Measurements from ENCODE around the gene SMG6. TPM values are rescaled to one million over a fixed set of nuclear protein-coding genes. Genes with fewer than 3 reads are reported as not detected.
A peak's percentile ranks its signal among the peaks of the same experiment; 100 is the strongest.

The SMG6 gene
- total RNA-seq, 1 donor: 42.7 TPM

DNA sequence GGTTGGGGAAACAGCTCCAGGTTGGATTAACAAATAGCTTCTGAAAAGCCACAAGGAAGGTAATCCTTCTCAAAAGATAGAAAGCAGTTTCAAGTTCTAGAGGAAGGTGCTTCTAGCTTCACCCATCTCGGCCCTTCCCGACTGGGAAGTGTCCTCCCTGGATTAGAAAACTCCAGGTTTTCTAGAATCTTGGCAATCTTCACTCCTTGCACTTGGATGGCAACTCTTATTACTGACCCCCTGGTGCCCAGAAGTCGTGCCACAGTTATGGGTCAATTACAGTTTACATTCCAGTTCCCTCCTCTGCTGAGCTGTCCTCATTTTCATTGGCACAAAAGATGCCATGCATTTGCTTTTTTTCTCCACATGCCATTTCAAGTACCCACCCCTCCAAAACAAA lies 65.6 kb downstream of the SMG6 start:
- Histone ChIP-seq H2AFZ (ENCODE audit: low read length) (no peak overlapping the region), H3K4me1 (ENCODE audit: insufficient read depth, low read length) (peaks cover 81% of the 10 kb centered on the region), H4K20me1 (ENCODE audit: insufficient read depth, low read length) (no peaks in the 10 kb centered on the region), H3K4me3 (ENCODE audit: insufficient read depth, low read length) (peak overlapping the region; percentile 4), H3K9me3 (ENCODE audit: low read depth, low read length) (no peaks in the 10 kb centered on the region), H3K36me3 (ENCODE audit: insufficient read depth, low read length) (peaks cover 10% of the 10 kb centered on the region), H3K27me3 (ENCODE audit: insufficient read depth, low read length) (no peaks in the 10 kb centered on the region), H3K79me2 (ENCODE audit: insufficient read depth, low read length) (no peaks in the 10 kb centered on the region), H3K27ac (ENCODE audit: low read depth, low read length) (peak overlapping the region; percentile 99), H3K4me2 (ENCODE audit: insufficient read depth, low read length) (peak overlapping the region; percentile 57)
- peak; percentile 41 for DNase-seq (ENCODE audit: insufficient read length, low spot score, missing footprints)
- TF ChIP-seq, protein P1, sequence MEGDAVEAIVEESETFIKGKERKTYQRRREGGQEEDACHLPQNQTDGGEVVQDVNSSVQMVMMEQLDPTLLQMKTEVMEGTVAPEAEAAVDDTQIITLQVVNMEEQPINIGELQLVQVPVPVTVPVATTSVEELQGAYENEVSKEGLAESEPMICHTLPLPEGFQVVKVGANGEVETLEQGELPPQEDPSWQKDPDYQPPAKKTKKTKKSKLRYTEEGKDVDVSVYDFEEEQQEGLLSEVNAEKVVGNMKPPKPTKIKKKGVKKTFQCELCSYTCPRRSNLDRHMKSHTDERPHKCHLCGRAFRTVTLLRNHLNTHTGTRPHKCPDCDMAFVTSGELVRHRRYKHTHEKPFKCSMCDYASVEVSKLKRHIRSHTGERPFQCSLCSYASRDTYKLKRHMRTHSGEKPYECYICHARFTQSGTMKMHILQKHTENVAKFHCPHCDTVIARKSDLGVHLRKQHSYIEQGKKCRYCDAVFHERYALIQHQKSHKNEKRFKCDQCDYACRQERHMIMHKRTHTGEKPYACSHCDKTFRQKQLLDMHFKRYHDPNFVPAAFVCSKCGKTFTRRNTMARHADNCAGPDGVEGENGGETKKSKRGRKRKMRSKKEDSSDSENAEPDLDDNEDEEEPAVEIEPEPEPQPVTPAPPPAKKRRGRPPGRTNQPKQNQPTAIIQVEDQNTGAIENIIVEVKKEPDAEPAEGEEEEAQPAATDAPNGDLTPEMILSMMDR (IDR thresholded peaks at IDR 0.05; ENCODE audit: extremely low read depth, low read depth, low read length): no peak

DNA sequence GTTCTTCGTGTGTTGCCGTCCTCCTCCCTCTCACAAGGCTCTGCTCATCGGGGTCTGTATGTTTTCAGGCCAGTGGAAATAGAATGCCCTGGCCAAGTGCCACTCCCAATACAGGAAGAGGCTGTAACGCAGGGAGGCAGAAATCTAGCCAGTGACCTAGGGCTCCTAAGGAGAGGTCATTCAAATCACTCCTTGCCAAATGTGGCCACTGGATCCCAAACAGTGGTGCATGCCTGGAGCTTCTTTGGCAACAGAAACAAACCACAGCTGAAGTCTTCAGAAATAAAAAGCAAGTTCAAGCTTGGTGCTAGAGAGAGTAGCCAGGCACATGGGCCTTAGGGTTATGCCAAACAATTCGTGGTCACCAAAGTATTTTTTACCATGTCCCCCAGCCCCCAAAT lies 66.1 kb downstream of the SMG6 start:
- Histone ChIP-seq H3K79me2 (ENCODE audit: insufficient read depth, low read length) (no peaks in the 10 kb centered on the region), H3K36me3 (ENCODE audit: insufficient read depth, low read length) (peaks cover 6% of the 10 kb centered on the region), H3K4me1 (ENCODE audit: insufficient read depth, low read length) (peaks cover 85% of the 10 kb centered on the region), H3K9me3 (ENCODE audit: low read depth, low read length) (no peaks in the 10 kb centered on the region), H4K20me1 (ENCODE audit: insufficient read depth, low read length) (no peaks in the 10 kb centered on the region), H2AFZ (ENCODE audit: low read length) (no peak overlapping the region), H3K4me2 (ENCODE audit: insufficient read depth, low read length) (peak overlapping the region; percentile 57), H3K27me3 (ENCODE audit: insufficient read depth, low read length) (no peaks in the 10 kb centered on the region), H3K4me3 (ENCODE audit: insufficient read depth, low read length) (no peak overlapping the region), H3K27ac (ENCODE audit: low read depth, low read length) (peak overlapping the region; percentile 99)
- peak; percentile 54 for DNase-seq (ENCODE audit: insufficient read length, low spot score, missing footprints)
- TF ChIP-seq, protein P1 (IDR thresholded peaks at IDR 0.05; ENCODE audit: extremely low read depth, low read depth, low read length): no peak

GRCh38 chr17:2235792-2236366 lies 67.7 kb downstream of the SMG6 start:
- no peaks in the 10 kb centered on the region for H3K27me3 ChIP-seq (ENCODE audit: insufficient read depth, low read length)
- no peaks in the 10 kb centered on the region for H4K20me1 ChIP-seq (ENCODE audit: insufficient read depth, low read length)
- peaks cover 89% of the 10 kb centered on the region for H3K4me1 ChIP-seq (ENCODE audit: insufficient read depth, low read length)
- H2AFZ ChIP-seq (ENCODE audit: low read length): no peak overlapping the region
- TF ChIP-seq, protein P1 (IDR thresholded peaks at IDR 0.05; ENCODE audit: extremely low read depth, low read depth, low read length): peak; percentile 22
- peak overlapping the region; percentile 60 for H3K4me2 ChIP-seq (ENCODE audit: insufficient read depth, low read length)
- no peaks in the 10 kb centered on the region for H3K9me3 ChIP-seq (ENCODE audit: low read depth, low read length)
- no peak overlapping the region for H3K4me3 ChIP-seq (ENCODE audit: insufficient read depth, low read length)
- peak; percentile 82 for DNase-seq (ENCODE audit: insufficient read length, low spot score, missing footprints)
- H3K36me3 ChIP-seq (ENCODE audit: insufficient read depth, low read length): peaks cover 6% of the 10 kb centered on the region
- H3K27ac ChIP-seq (ENCODE audit: low read depth, low read length): peak overlapping the region; percentile 99
- H3K79me2 ChIP-seq (ENCODE audit: insufficient read depth, low read length): peaks cover 4% of the 10 kb centered on the region

DNA sequence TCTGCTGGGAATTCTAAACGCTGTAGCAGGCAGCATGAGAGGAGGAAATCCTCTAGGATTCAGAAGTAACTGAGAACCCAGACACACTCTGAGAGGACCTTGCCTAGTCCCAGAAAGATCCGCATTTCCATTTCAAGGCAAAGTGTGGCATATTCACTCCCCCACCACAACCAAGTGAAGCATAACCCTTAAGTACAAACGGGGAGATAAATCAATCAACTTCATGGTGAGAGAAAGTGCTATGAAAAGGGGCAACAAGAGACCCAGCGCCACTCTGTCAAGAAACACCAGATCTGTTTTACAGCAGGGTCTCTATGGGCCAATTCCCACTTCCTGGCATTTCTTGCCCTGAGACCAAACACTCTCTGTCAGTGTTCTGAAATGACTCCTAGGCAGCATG lies 68.3 kb downstream of the SMG6 start:
- Histone ChIP-seq H3K9me3 (ENCODE audit: low read depth, low read length) (no peaks in the 10 kb centered on the region), H3K27ac (ENCODE audit: low read depth, low read length) (peak overlapping the region; percentile 99), H3K4me3 (ENCODE audit: insufficient read depth, low read length) (no peak overlapping the region), H2AFZ (ENCODE audit: low read length) (no peak overlapping the region), H3K27me3 (ENCODE audit: insufficient read depth, low read length) (no peaks in the 10 kb centered on the region), H3K4me1 (ENCODE audit: insufficient read depth, low read length) (peaks cover 89% of the 10 kb centered on the region), H4K20me1 (ENCODE audit: insufficient read depth, low read length) (no peaks in the 10 kb centered on the region), H3K4me2 (ENCODE audit: insufficient read depth, low read length) (peak overlapping the region; percentile 60), H3K36me3 (ENCODE audit: insufficient read depth, low read length) (peaks cover 6% of the 10 kb centered on the region), H3K79me2 (ENCODE audit: insufficient read depth, low read length) (peaks cover 10% of the 10 kb centered on the region)
- TF ChIP-seq, protein P1 (IDR thresholded peaks at IDR 0.05; ENCODE audit: extremely low read depth, low read depth, low read length): no peak
- DNase-seq (ENCODE audit: insufficient read length, low spot score, missing footprints): no peak

All from osteoblast (primary cell).